Activated naive CD8-positive, alpha-beta T cell treated with anti-CD3 and anti-CD28 coated beads for 36 hours (primary cell): ENCODE data around the gene PRSS8. TPM values are rescaled to one million over a fixed set of nuclear protein-coding genes. Genes with fewer than 3 reads are reported as not detected.
"Not testable (repeated sequence)": the region's sequence is repeated elsewhere in the genome, so short reads cannot be mapped to it uniquely, and the experiment has no call there.

Experiments used
- DNase-seq: peaks from one replicate; pipeline ENCODE4 v3.0.0; 2021
- H3K27ac Mint-ChIP-seq: one replicate; pipeline ENCODE4 v1.8.0; 2022; ENCODE audit warnings: mild to moderate bottlenecking, moderate library complexity, mixed read lengths
- H3K27me3 Mint-ChIP-seq: one replicate; pipeline ENCODE4 v1.8.0; 2022; ENCODE audit warnings: mild to moderate bottlenecking, mixed read lengths
- H3K36me3 Mint-ChIP-seq: one replicate; pipeline ENCODE4 v1.8.0; 2021; ENCODE audit warnings: mild to moderate bottlenecking, mixed read lengths
- H3K4me1 Mint-ChIP-seq: one replicate; pipeline ENCODE4 v1.8.0; 2021; ENCODE audit warnings: mixed read lengths
- H3K4me3 Mint-ChIP-seq: one replicate; pipeline ENCODE4 v1.8.0; 2022; ENCODE audit warnings: mild to moderate bottlenecking, moderate library complexity, mixed read lengths
- H3K9me3 Mint-ChIP-seq: one replicate; pipeline ENCODE4 v1.8.0; 2022; ENCODE audit warnings: mixed read lengths
- total RNA-seq, 2 experiments: library from RNA; stranded (reverse); gene quantifications; one replicate each; pipeline ENCODE4 v1.2.3, GENCODE V29; 2021

The PRSS8 gene
- total RNA-seq, 2 experiments from 2014 or later: not detected

- Mint-ChIP-seq H3K36me3 (peaks cover 8% of the 10 kb centered on the region), H3K4me1 (peaks cover 21% of the 10 kb centered on the region), H3K27me3 (no peaks in the 10 kb centered on the region), H3K9me3 (no peaks in the 10 kb centered on the region), H3K4me3 (peak overlapping the region; percentile 81), H3K27ac (peak overlapping the region; percentile 95)
- DNase-seq: peak; percentile 53
These were observed 28.1 kb downstream of the PRSS8 start for GRCh38 chr16:31107465-31107867.

DNA sequence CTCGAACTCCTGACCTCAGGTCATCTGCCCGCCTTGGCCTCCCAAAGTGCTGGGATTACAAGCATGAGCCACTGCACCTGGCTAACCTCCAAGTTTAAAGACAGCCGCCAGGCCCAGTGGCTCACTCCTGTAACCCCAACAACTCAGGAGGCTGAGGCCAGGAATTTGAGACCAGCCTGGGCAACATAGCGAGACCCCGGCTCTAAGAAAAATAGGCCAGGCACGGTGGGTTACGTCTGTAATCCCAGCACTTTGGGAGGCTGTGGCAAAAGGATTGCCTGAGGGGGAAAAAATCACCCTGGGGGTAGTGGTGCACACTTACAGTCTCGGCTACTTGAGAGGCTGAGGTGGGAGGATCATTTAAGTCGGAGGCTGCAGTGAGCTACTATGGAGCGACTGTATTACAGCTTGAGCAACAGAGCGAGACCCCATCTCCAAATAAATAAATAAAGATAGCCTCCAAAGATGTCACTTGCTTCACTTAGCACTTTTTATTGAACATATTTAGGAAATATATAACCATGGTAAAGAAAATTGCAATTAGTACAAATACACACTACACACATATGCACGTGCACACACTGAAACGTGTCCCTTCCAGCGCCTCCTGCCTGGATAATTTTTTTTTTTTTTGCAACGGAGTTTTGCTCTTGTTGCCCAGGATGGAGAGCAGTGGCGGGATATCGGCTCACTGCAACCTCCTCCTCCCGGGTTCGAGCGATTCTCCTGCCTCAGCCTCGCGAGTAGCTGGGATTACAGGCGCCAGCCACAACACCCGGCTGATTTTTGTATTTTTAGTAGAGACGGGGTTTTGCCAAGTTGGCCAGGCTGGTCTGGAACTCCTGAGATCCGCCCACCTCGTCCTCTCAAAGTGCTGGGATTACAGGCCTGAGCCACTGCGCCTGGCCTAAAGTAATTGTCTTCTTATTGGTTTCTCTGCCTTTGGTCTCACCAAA, 28.7 kb downstream of the PRSS8 start:
- no peak for DNase-seq
- Mint-ChIP-seq H3K27me3 (no peaks in the 10 kb centered on the region), H3K4me3 (peak overlapping the region; percentile 81), H3K4me1 (peaks cover 21% of the 10 kb centered on the region), H3K36me3 (peaks cover 8% of the 10 kb centered on the region), H3K9me3 (no peaks in the 10 kb centered on the region), H3K27ac (peak overlapping the region; percentile 95)

GRCh38 chr16:31105677-31106213, 29.8 kb downstream of the PRSS8 start:
- Mint-ChIP-seq H3K27ac (peak overlapping the region; percentile 48), H3K4me1 (peaks cover 21% of the 10 kb centered on the region), H3K27me3 (no peaks in the 10 kb centered on the region), H3K4me3 (peak overlapping the region; percentile 18), H3K9me3 (no peaks in the 10 kb centered on the region), H3K36me3 (peaks cover 8% of the 10 kb centered on the region)
- peak; percentile 87 for DNase-seq

DNA sequence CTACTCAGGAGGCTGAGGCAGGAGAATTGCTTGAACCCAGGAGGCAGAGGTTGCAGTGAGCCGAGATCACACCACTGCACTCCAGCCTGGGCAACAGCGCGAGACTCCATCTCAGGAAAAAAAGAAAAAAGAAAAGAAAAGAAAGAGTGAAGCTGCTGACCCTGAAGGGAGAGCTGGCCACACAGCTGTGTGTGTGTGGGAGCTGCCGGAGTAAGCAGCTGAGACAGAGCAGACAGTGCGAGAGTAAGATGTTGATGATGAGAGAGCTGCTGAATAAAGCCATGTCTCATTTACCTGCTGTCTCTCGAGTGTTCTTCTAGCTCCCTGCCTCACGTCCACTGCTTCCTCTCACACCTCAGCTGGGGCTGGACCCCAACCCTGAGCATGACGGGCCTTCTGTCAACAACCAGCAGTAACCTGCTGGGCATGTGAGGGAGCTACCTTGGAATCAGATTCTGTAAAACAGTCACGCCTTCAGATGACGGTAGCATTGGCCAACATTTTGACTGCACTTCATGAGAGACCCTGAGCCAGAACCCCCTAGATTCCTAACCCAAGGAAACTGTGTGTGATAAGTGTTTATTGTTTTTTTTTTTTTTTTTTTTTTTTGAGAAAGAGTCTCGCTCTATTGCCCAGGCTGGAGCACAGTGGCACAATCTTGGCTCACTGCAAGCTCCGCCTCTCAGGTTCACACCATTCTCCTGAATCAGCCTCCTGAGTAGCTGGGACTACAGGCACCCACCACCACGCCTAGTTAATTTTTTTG, 34.5 kb downstream of the PRSS8 start:
- not testable (repeated sequence) for H3K27ac Mint-ChIP-seq, H3K4me3 Mint-ChIP-seq, H3K36me3 Mint-ChIP-seq, H3K27me3 Mint-ChIP-seq, H3K4me1 Mint-ChIP-seq, DNase-seq, H3K9me3 Mint-ChIP-seq

DNA sequence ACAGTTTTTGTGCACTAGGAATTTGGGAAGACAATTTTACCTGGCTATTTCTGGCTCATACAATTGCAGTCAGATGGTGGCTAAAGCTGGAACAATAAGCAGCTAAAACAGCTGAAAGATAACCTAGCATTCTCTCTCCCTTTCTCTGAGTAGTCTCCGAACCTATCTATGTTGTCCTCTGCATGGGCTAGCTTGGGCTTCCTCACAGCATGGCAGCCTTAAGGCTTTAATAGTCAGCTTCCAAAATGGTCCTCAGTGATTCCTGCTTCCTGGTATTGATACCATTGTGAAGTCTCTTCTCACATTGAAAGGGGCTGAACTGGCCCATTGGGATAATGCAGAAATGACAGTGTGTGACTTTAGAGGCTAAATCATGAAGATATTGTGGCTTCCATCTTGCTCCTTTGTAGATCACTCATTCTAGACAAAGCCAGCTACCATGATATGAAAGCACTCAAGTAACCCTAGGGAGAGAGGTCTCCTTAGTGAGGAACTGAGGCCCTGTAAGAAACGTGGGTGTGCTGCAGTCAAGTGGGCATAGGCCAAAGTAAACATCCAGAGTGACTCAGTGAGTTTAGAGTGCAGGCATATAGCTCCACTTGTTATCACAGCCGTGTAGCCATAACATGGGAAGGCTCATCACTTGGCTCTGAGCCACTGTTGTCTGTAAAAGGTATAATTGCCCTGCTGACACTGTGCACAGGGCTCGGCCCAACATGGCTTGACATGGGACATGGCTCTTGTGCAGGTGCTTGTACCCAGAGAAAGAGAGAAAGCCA, 35.5 kb downstream of the PRSS8 start:
- Mint-ChIP-seq H3K4me3 (no peak overlapping the region), H3K9me3 (no peaks in the 10 kb centered on the region), H3K4me1 (peaks cover 8% of the 10 kb centered on the region), H3K27me3 (no peaks in the 10 kb centered on the region), H3K27ac (no peak overlapping the region), H3K36me3 (no peaks in the 10 kb centered on the region)
- no peak for DNase-seq

- peaks cover 17% of the 10 kb centered on the region for H3K4me1 Mint-ChIP-seq
- H3K36me3 Mint-ChIP-seq: peaks cover 12% of the 10 kb centered on the region
- no peaks in the 10 kb centered on the region for H3K9me3 Mint-ChIP-seq
- H3K27me3 Mint-ChIP-seq: no peaks in the 10 kb centered on the region
- DNase-seq: peak; percentile 92
- peak within 1 kb of the TSS; percentile 100 for H3K4me3 Mint-ChIP-seq
- peak within 1 kb of the TSS; percentile 93 for H3K27ac Mint-ChIP-seq
These were observed 41.0 kb downstream of the PRSS8 start, which contains the start of gene VKORC1 for GRCh38 chr16:31094424-31095120. VKORC1 (minus strand) TSS chr16:31094797; CDS start chr16:31094729, 68 bp downstream.

GRCh38 chr16:31094088-31094423, 41.5 kb downstream of the PRSS8 start:
- DNase-seq: no peak
- H3K27me3 Mint-ChIP-seq: no peaks in the 10 kb centered on the region
- H3K4me3 Mint-ChIP-seq: peak overlapping the region; percentile 100
- peaks cover 17% of the 10 kb centered on the region for H3K4me1 Mint-ChIP-seq
- peak overlapping the region; percentile 93 for H3K27ac Mint-ChIP-seq
- no peaks in the 10 kb centered on the region for H3K9me3 Mint-ChIP-seq
- peaks cover 12% of the 10 kb centered on the region for H3K36me3 Mint-ChIP-seq

- peak overlapping the region; percentile 100 for H3K4me3 Mint-ChIP-seq
- DNase-seq: no peak
- peaks cover 17% of the 10 kb centered on the region for H3K4me1 Mint-ChIP-seq
- H3K36me3 Mint-ChIP-seq: peaks cover 12% of the 10 kb centered on the region
- no peaks in the 10 kb centered on the region for H3K27me3 Mint-ChIP-seq
- H3K9me3 Mint-ChIP-seq: no peaks in the 10 kb centered on the region
- H3K27ac Mint-ChIP-seq: no peak overlapping the region
These were observed 42.3 kb downstream of the PRSS8 start for GRCh38 chr16:31093132-31093703.

DNA sequence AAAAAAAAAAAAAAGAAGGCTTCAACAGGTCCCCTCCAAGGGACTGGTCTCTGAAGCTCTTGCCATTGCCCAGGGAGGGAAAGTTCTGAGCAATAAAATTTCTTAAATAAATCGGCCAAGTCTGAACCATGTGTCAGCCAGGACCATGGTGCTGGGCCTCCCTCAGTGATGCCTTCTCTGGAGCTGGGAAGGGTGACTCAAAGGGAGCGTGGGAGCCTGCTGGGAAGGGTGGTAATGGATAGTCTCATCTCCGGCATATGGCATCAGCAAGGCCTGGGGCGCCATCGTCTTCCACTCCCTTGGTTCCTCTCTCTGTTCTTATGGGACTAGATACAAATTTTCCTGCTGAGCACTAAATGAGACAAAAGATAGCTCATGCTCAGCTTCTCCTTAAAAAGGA, 43.2 kb downstream of the PRSS8 start:
- Mint-ChIP-seq H3K9me3 (no peaks in the 10 kb centered on the region), H3K4me3 (no peak overlapping the region), H3K27ac (no peak overlapping the region), H3K4me1 (peaks cover 17% of the 10 kb centered on the region), H3K36me3 (peaks cover 12% of the 10 kb centered on the region), H3K27me3 (no peaks in the 10 kb centered on the region)
- DNase-seq: no peak

DNA sequence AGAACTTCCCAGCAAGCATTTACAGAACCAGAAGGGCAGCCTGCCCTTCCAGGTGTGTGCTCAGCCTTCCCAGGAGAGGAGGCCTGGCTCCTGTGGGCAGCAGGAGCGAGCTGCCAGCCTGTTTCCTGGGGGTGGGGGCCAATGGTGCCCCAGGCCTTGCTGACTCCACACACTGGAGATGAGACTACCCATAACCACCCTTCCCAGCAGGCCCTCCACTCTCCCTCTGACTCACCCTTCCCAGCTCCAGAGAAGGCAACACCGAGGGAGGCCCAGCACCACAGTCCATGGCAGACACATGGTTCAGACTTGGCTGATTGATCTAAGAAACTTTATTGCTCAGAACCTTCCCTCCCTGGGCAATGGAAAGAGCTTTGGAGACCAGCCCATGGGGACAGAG, 45.0 kb downstream of the PRSS8 start:
- peaks cover 12% of the 10 kb centered on the region for H3K36me3 Mint-ChIP-seq
- no peaks in the 10 kb centered on the region for H3K9me3 Mint-ChIP-seq
- H3K27ac Mint-ChIP-seq: no peak overlapping the region
- peaks cover 12% of the 10 kb centered on the region for H3K4me1 Mint-ChIP-seq
- H3K27me3 Mint-ChIP-seq: no peaks in the 10 kb centered on the region
- no peak for DNase-seq
- H3K4me3 Mint-ChIP-seq: no peak overlapping the region

GRCh38 chr16:31089199-31089598, 46.3 kb downstream of the PRSS8 start:
- Mint-ChIP-seq H3K9me3 (no peaks in the 10 kb centered on the region), H3K4me3 (no peak overlapping the region), H3K27ac (no peak overlapping the region), H3K4me1 (peaks cover 9% of the 10 kb centered on the region), H3K27me3 (no peaks in the 10 kb centered on the region), H3K36me3 (peaks cover 11% of the 10 kb centered on the region)
- DNase-seq: no peak

DNA sequence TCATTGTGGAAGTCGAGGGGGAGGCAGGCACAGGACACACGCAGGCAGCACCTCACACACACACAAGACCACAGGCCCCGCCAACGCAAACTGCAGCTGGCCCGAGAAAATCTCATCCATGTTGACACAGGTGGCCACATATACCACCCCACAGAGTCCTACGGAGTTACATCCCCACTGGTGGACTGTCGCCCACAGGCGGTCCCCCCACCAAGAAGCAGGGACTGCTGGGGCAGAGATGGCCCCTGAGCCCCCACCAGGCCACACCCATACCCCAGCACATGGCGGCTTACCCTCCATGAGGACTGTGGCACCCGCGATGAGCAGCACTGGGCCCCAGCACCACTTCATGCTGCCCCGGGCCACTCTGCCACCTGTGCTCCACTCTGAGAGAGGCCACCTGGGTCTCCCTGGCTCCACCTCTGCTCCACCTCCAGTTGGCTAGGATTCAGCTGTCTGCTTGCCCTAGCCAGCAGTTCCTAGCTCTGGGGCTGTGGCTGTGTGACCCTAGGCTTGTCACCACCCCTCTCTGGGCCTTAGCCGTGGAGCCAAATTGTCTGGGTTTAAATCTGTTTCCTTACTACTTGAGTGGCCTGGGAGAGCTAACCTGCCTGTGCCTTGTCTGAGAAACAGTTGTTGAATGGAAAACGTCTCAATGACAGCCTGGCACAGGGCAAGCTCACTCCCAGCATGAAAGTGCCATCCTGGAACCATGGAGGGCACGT, 46.9 kb downstream of the PRSS8 start, which contains the start of gene PRSS53:
Gene PRSS53, minus strand, starts transcription at position 485 of the 725 bp plus-strand sequence. Its CDS starts 134 bp downstream, at position 351.
- H3K27ac Mint-ChIP-seq: no peak within 1 kb of the TSS
- no peak for DNase-seq
- H3K4me3 Mint-ChIP-seq: no peak within 1 kb of the TSS
- H3K36me3 Mint-ChIP-seq: peaks cover 6% of the 10 kb centered on the region
- peaks cover 9% of the 10 kb centered on the region for H3K4me1 Mint-ChIP-seq
- H3K9me3 Mint-ChIP-seq: no peaks in the 10 kb centered on the region
- H3K27me3 Mint-ChIP-seq: no peaks in the 10 kb centered on the region

DNA sequence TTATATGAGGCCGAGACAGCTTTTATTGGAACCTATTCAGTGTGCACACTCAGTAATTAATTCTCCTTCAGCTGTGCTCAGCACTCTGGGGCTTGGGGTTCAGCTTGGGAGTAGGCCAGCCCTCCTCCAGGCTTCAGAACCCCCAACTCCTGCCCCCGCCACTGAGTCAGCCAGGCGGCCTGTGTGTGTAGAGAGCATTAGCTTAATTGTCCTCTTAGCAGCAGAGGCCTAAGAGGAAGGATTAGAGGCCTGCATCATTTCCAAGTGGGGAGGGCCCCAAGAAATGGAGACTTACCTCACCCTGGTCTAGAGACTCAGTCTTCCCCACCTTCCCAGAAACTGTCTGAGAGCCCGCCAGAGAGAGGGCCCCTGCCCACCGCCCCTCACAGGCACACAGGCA, 47.6 kb downstream of the PRSS8 start:
- no peak for DNase-seq
- H3K27ac Mint-ChIP-seq: no peak overlapping the region
- H3K27me3 Mint-ChIP-seq: no peaks in the 10 kb centered on the region
- H3K4me3 Mint-ChIP-seq: no peak overlapping the region
- H3K9me3 Mint-ChIP-seq: no peaks in the 10 kb centered on the region
- H3K36me3 Mint-ChIP-seq: peaks cover 6% of the 10 kb centered on the region
- peaks cover 5% of the 10 kb centered on the region for H3K4me1 Mint-ChIP-seq
